ENCODE results near the gene IL36RN.

Gene IL36RN

DNA sequence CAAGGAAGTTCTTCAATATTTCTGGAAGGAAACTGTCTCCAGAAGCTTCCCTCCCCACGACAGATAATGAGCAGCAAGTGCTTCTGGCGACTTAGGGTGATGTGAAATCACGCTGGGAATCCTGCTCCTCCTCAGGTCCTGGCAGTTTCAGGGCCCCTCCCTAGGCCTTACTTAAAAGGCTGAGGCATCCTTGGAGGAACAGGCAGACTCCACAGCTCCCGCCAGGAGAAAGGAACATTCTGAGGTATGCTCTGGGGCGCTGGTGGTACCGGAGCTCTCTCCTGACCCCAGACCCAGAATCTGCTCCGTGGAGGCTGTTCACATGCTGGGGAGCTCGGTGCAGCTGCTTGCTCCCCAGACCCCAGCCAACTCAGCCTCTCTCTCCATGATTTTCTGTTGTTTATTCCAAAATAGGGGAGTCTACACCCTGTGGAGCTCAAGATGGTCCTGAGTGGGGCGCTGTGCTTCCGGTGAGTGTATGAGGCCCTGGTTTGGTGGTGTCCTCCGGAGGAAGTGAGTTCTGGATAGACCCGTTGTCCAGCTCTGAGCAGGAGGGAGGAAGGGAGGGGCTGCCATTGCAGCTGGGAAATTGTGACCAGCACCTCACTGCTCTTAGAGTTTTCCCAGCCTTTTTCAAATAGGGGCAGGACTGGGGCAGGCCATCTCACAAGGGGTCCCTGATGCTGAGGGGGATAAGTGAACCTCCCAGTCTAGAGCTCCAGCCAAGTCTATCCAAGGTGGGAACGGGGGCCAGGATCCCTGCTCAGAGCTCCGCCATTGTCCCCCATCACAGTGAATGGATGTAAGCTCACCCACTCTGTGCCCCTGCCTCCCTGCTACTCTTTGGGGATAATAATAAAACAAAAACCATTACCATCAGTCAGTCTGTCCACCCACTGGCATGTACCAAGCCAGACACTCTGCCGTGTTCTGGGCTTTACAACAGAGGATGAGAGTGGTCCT lies at the start of gene IL36RN:
Gene IL36RN (plus strand): TSS at position 201 of the 963 bp plus-strand sequence. CDS start 241 bp downstream, at position 442.
- CTCF ChIA-PET = interaction anchor here (0.9 to 1.4 kb wide), 2 partner anchors 21 kb away, joined by 3 to 5 read pairs; no protein-coding TSS in a partner anchor
- DNase-seq (ENCODE audit: low read depth, low spot score) = no peak
- POLR2A ChIA-PET = no interaction called here
- TF ChIP-seq CTCF (IDR thresholded peaks at IDR 0.05; ENCODE audit: insufficient read depth, low read length, missing control alignments) = no peak
- H3K4me3 ChIP-seq (ENCODE audit: low read depth, low read length) = no peak within 1 kb of the TSS

DNA sequence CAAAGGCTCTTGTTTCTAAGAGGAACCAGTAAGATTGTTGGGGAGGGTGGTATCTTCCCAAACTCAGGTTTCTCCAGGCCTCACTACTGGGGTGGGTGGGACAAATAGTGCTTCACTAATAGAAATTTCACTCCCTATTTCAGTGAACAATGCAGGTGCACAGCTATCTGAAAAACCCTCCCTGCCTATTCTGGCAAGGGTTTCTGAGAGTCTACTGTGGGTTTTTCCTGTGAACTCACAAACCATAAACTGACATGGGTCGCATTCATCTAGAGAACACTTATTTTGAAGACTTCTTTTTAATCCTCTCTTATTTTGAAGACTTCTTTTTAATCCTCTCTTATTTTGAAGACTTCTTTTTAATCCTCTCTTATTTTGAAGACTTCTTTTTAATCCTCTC lies 49.4 kb upstream of the IL36RN start:
- no peak for TF ChIP-seq CTCF (IDR thresholded peaks at IDR 0.05; ENCODE audit: insufficient read depth, low read length, missing control alignments)
- POLR2A ChIA-PET = no interaction called here
- no peak for DNase-seq (ENCODE audit: low read depth, low spot score)
- no peak overlapping the region for H3K4me3 ChIP-seq (ENCODE audit: low read depth, low read length)
- CTCF ChIA-PET = interaction anchor here (1.6 kb wide), 1 partner anchor 260 kb away, joined by 3 read pairs; no protein-coding TSS in a partner anchor

DNA sequence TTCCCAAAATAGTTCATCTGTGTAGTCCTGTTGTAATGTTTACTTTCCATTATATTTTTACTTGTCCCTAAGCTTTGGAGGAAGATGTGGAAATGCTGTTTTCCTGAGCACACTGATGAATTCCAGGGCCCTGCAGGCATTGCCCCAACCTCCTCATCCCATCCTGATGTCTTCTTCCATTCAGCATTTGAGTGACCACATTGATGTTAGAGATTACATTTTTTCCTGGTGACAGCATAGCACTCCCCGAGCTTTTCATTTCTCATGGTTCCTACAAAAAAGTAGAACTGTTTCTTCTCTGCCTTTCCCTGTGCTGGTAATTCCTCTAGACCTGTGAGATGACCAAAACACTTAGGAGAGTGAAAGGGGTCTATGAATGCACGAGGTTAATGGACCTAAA lies 48.9 kb upstream of the IL36RN start:
- POLR2A ChIA-PET = no interaction called here

GRCh38 chr2:113011108-113011507 lies 47.9 kb upstream of the IL36RN start:
- TF ChIP-seq CTCF (IDR thresholded peaks at IDR 0.05; ENCODE audit: insufficient read depth, low read length, missing control alignments) = no peak
- CTCF ChIA-PET = no interaction called here
- no peak overlapping the region for H3K4me3 ChIP-seq (ENCODE audit: low read depth, low read length)
- POLR2A ChIA-PET = no interaction called here
- DNase-seq (ENCODE audit: low read depth, low spot score) = no peak

More for the DNA sequence above, 48.9 kb upstream of the IL36RN start:
- H3K4me3 ChIP-seq (ENCODE audit: low read depth, low read length) = no peak overlapping the region
- TF ChIP-seq CTCF (IDR thresholded peaks at IDR 0.05; ENCODE audit: insufficient read depth, low read length, missing control alignments) = no peak
- CTCF ChIA-PET = interaction anchor here (1.6 kb wide), 1 partner anchor 261 kb away, joined by 3 read pairs; no protein-coding TSS in a partner anchor
- DNase-seq (ENCODE audit: low read depth, low spot score) = no peak

GRCh38 chr2:113012436-113013335 lies 46.3 kb upstream of the IL36RN start:
- CTCF ChIA-PET = no interaction called here
- DNase-seq (ENCODE audit: low read depth, low spot score) = no peak

More at GRCh38 chr2:113012436-113013335, 46.3 kb upstream of the IL36RN start:
- POLR2A ChIA-PET = no interaction called here
- no peak for TF ChIP-seq CTCF (IDR thresholded peaks at IDR 0.05; ENCODE audit: insufficient read depth, low read length, missing control alignments)
- H3K4me3 ChIP-seq (ENCODE audit: low read depth, low read length) = no peak overlapping the region

Measured in AG04449 (cell line).